SU-DHL-6 (cell line): ENCODE measurements around the gene SLC4A2.

ENCODE experiments used
- H2AFZ ChIP-seq: fragments of 200-600 bp; sonication (generic); 2 replicates; pipeline ENCODE4 v1.6.1; 2014; ENCODE audit warnings: low read depth, mild to moderate bottlenecking, moderate library complexity, mixed read lengths, antibody characterized with exemption, low read length; ENCODE audit not compliant: severe bottlenecking
- H3F3A ChIP-seq: fragments of 200-600 bp; shearing (Covaris generic); 2 replicates; pipeline ENCODE4 v1.6.0; 2016; ENCODE audit warnings: antibody characterized with exemption, mild to moderate bottlenecking; ENCODE audit not compliant: insufficient read depth
- H3K27ac ChIP-seq: fragments of 200-600 bp; sonication (generic); 2 replicates; pipeline ENCODE4 v1.5.1; 2016; ENCODE audit warnings: low read depth, mild to moderate bottlenecking, low read length, moderate library complexity, mixed read lengths
- H3K27me3 ChIP-seq: fragments of 200-600 bp; sonication (generic), shearing (Covaris generic); 2 replicates; pipeline ENCODE4 v1.6.0; 2014; ENCODE audit warnings: mild to moderate bottlenecking, low read length
- H3K36me3 ChIP-seq: fragments of 200-600 bp; sonication (generic); 2 replicates; pipeline ENCODE4 v1.6.1; 2014; ENCODE audit warnings: mild to moderate bottlenecking, low read length, mixed read lengths
- H3K4me2 ChIP-seq: fragments of 300-600, 200-600 bp; shearing (Covaris generic), sonication (generic); 2 replicates; pipeline ENCODE4 v1.6.0; 2014; ENCODE audit warnings: low read length, low read depth, mild to moderate bottlenecking; ENCODE audit not compliant: poor library complexity, severe bottlenecking
- H3K4me3 ChIP-seq: fragments of 200-600 bp; sonication (generic); 2 replicates; pipeline ENCODE4 v1.5.1; 2014; ENCODE audit warnings: antibody characterized with exemption, low read length, mild to moderate bottlenecking, mixed read lengths; ENCODE audit not compliant: insufficient read depth, poor library complexity, severe bottlenecking
- H3K79me2 ChIP-seq: fragments of 200-600 bp; sonication (generic); 2 replicates; pipeline ENCODE4 v1.6.1; 2014; ENCODE audit warnings: mild to moderate bottlenecking, low read length, moderate library complexity; ENCODE audit not compliant: insufficient read depth
- H3K9ac ChIP-seq: fragments of 200-600 bp; sonication (generic); 2 replicates; pipeline ENCODE4 v1.7.0; 2014; ENCODE audit warnings: mild to moderate bottlenecking, low read length
- H3K9me2 ChIP-seq: fragments of 200-600 bp; sonication (generic); replicated peaks from 2 replicates; pipeline ENCODE4 v1.6.1; 2014; ENCODE audit warnings: low read length; ENCODE audit not compliant: insufficient read depth
- H3K9me3 ChIP-seq: fragments of 200-600 bp; sonication (generic); 2 replicates; pipeline ENCODE4 v1.6.1; 2014; ENCODE audit warnings: low read length, mixed read lengths; ENCODE audit not compliant: insufficient read depth
- H4K20me1 ChIP-seq: fragments of 200-600 bp; sonication (generic); 2 replicates; pipeline ENCODE4 v1.6.1; 2014; ENCODE audit warnings: low read depth, mild to moderate bottlenecking, antibody characterized with exemption, low read length, moderate library complexity, mixed read lengths
- CTCF ChIP-seq: fragments of 200-600 bp; sonication (generic); IDR thresholded peaks from one replicate; pipeline ENCODE4 v1.5.1; 2017; ENCODE audit warnings: antibody characterized with exemption, mild to moderate bottlenecking, low read length, moderate library complexity; ENCODE audit not compliant: insufficient read depth, poor library complexity, severe bottlenecking
- EZH2phosphoT487 ChIP-seq: fragments of 200-600 bp; sonication (generic), shearing (Covaris generic); conservative IDR thresholded peaks from 2 replicates; pipeline ENCODE4 v1.6.1; 2018; ENCODE audit warnings: mild to moderate bottlenecking, antibody characterized with exemption, low read length, moderate library complexity, mixed read lengths

The SLC4A2 gene

GRCh38 chr7:151089893-151090730, 30.7 kb downstream of the SLC4A2 start:
- no peak overlapping the region for H3K27ac ChIP-seq
- TF ChIP-seq CTCF: no peak
- TF ChIP-seq EZH2phosphoT487: no peak
- no peaks in the 10 kb centered on the region for H4K20me1 ChIP-seq
- H3K9me2 ChIP-seq: no peaks in the 10 kb centered on the region
- no peak overlapping the region for H3K4me2 ChIP-seq
- no peaks in the 10 kb centered on the region for H3K79me2 ChIP-seq
- H2AFZ ChIP-seq: no peak overlapping the region
- H3K27me3 ChIP-seq: no peaks in the 10 kb centered on the region
- H3K9me3 ChIP-seq: no peaks in the 10 kb centered on the region
- H3K9ac ChIP-seq: no peak overlapping the region
- no peak overlapping the region for H3K4me3 ChIP-seq
- H3F3A ChIP-seq: 0 out of 2 replicates have a peak, but pooled peaks cover under 1% of the 10 kb centered on the region
- H3K36me3 ChIP-seq: no peaks in the 10 kb centered on the region

- Histone ChIP-seq H3K4me2 (no peak overlapping the region), H3K9me3 (no peaks in the 10 kb centered on the region), H3K9ac (no peak overlapping the region), H3F3A (no peaks in the 10 kb centered on the region), H2AFZ (no peak overlapping the region), H3K79me2 (no peaks in the 10 kb centered on the region), H3K27me3 (no peaks in the 10 kb centered on the region), H3K9me2 (no peaks in the 10 kb centered on the region), H3K27ac (no peak overlapping the region), H3K4me3 (no peak overlapping the region), H4K20me1 (no peaks in the 10 kb centered on the region), H3K36me3 (no peaks in the 10 kb centered on the region)
- TF ChIP-seq EZH2phosphoT487 (no peak), CTCF (no peak)
Observed at GRCh38 chr7:151091003-151091402, 31.6 kb downstream of the SLC4A2 start.

GRCh38 chr7:151091431-151091830, 32.0 kb downstream of the SLC4A2 start:
- Histone ChIP-seq H3K79me2 (no peaks in the 10 kb centered on the region), H3K9ac (no peak overlapping the region), H3K27me3 (no peaks in the 10 kb centered on the region), H3K9me3 (no peaks in the 10 kb centered on the region), H3F3A (no peaks in the 10 kb centered on the region), H3K36me3 (no peaks in the 10 kb centered on the region), H2AFZ (no peak overlapping the region), H3K4me2 (no peak overlapping the region), H3K4me3 (no peak overlapping the region), H3K27ac (no peak overlapping the region), H4K20me1 (no peaks in the 10 kb centered on the region), H3K9me2 (no peaks in the 10 kb centered on the region)
- TF ChIP-seq EZH2phosphoT487: no peak
- TF ChIP-seq CTCF: peak; percentile 52
